Endothelial cell (in vitro differentiated cells): ENCODE data around the gene SPG7. TPM values are rescaled to one million over a fixed set of nuclear protein-coding genes. Genes with fewer than 3 reads are reported as not detected.

Experiments used
- DNase-seq: peaks from one replicate; pipeline ENCODE4 v3.0.0; 2021; ENCODE audit warnings: low spot score
- H3K27ac Mint-ChIP-seq: one replicate; pipeline ENCODE4 v1.8.0; 2021; ENCODE audit warnings: mixed read lengths, inconsistent platforms; ENCODE audit not compliant: unreplicated experiment
- H3K27me3 Mint-ChIP-seq: one replicate; pipeline ENCODE4 v1.8.0; 2021; ENCODE audit warnings: mild to moderate bottlenecking, moderate library complexity, mixed read lengths, inconsistent platforms; ENCODE audit not compliant: unreplicated experiment
- H3K36me3 Mint-ChIP-seq: one replicate; pipeline ENCODE4 v1.8.0; 2021; ENCODE audit warnings: mild to moderate bottlenecking, low read depth, mixed read lengths, inconsistent platforms; ENCODE audit not compliant: unreplicated experiment
- H3K4me1 Mint-ChIP-seq: one replicate; pipeline ENCODE4 v1.8.0; 2021; ENCODE audit warnings: mild to moderate bottlenecking, mixed read lengths, inconsistent platforms; ENCODE audit not compliant: unreplicated experiment
- H3K4me3 Mint-ChIP-seq: one replicate; pipeline ENCODE4 v1.8.0; 2021; ENCODE audit warnings: mild to moderate bottlenecking, mixed read lengths, inconsistent platforms; ENCODE audit not compliant: unreplicated experiment
- H3K9me3 Mint-ChIP-seq: one replicate; pipeline ENCODE4 v1.8.0; 2021; ENCODE audit warnings: mixed read lengths, inconsistent platforms; ENCODE audit not compliant: unreplicated experiment
- CTCF ChIP-seq: fragments of 200-600 bp; sonication (generic); IDR thresholded peaks from one replicate; pipeline ENCODE4 v1.5.0; 2021; ENCODE audit warnings: antibody characterized with exemption; ENCODE audit not compliant: unreplicated experiment
- total RNA-seq: library from RNA; stranded (reverse); fragmentation: NEBNext Ultra II Directional; extraction: Animal tissue kit (Norgen Biotek cat#: 25700); gene quantifications from one replicate; pipeline ENCODE4 v1.2.1, GENCODE V29; 2021; ENCODE audit not compliant: unreplicated experiment

SPG7 gene
- total RNA-seq, 1 donor from 2014 or later = 207 TPM

- Mint-ChIP-seq H3K9me3 (no peaks in the 10 kb centered on the region), H3K4me3 (no peak overlapping the region), H3K36me3 (peaks cover 50% of the 10 kb centered on the region), H3K27me3 (peaks cover 2% of the 10 kb centered on the region), H3K4me1 (no peaks in the 10 kb centered on the region), H3K27ac (no peak overlapping the region)
- no peak for DNase-seq
- no peak for TF ChIP-seq CTCF
These were observed 40.3 kb downstream of the SPG7 start for GRCh38 chr16:89548344-89549006.

GRCh38 chr16:89549007-89549700 is 41.0 kb downstream of the SPG7 start:
- Mint-ChIP-seq H3K36me3 (peaks cover 50% of the 10 kb centered on the region), H3K27me3 (peaks cover 2% of the 10 kb centered on the region), H3K4me1 (no peaks in the 10 kb centered on the region), H3K4me3 (peak overlapping the region; percentile 56), H3K27ac (no peak overlapping the region), H3K9me3 (no peaks in the 10 kb centered on the region)
- DNase-seq = no peak
- no peak for TF ChIP-seq CTCF

- Mint-ChIP-seq H3K36me3 (peaks cover 50% of the 10 kb centered on the region), H3K4me1 (no peaks in the 10 kb centered on the region), H3K27ac (no peak overlapping the region), H3K27me3 (peaks cover 2% of the 10 kb centered on the region), H3K4me3 (no peak overlapping the region), H3K9me3 (no peaks in the 10 kb centered on the region)
- DNase-seq = no peak
- TF ChIP-seq CTCF = no peak
These were observed 42.3 kb downstream of the SPG7 start for GRCh38 chr16:89550421-89551007.

- Mint-ChIP-seq H3K27me3 (peaks cover 2% of the 10 kb centered on the region), H3K27ac (no peak overlapping the region), H3K36me3 (peaks cover 62% of the 10 kb centered on the region), H3K9me3 (no peaks in the 10 kb centered on the region), H3K4me1 (no peaks in the 10 kb centered on the region), H3K4me3 (peak overlapping the region; percentile 59)
- DNase-seq = no peak
- no peak for TF ChIP-seq CTCF
These were observed 44.1 kb downstream of the SPG7 start for GRCh38 chr16:89552329-89552728.

DNA sequence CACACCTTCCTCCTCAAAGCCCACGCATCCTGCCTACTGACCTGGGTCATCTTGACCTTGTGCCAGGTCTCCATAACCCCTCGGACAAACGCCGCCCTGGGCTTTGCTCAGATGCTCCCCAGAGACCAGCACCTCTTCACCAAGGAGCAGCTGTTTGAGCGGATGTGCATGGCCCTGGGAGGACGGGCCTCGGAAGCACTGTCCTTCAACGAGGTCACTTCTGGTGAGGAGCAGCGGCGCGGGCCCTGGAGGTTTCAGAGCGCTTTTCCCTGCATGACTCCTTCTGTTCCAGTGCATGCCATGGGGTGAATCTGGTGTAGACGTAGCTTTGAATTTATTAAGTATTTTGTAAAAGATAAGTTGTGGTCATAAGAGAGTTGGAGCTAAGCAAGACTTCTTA is 44.7 kb downstream of the SPG7 start:
- DNase-seq = no peak
- no peaks in the 10 kb centered on the region for H3K9me3 Mint-ChIP-seq

More for the DNA sequence above, 44.7 kb downstream of the SPG7 start:
- peaks cover 62% of the 10 kb centered on the region for H3K36me3 Mint-ChIP-seq
- TF ChIP-seq CTCF = no peak
- H3K27ac Mint-ChIP-seq = no peak overlapping the region
- peak overlapping the region; percentile 59 for H3K4me3 Mint-ChIP-seq
- H3K27me3 Mint-ChIP-seq = peaks cover 4% of the 10 kb centered on the region
- H3K4me1 Mint-ChIP-seq = no peaks in the 10 kb centered on the region
